ENCODE results near the gene ZNF492. TPM values are rescaled to one million over a fixed set of nuclear protein-coding genes. Genes with fewer than 3 reads are reported as not detected.

The ZNF492 gene
- total RNA-seq (2022; extraction: Qiagen RNA extraction; ENCODE audit: low read depth) = not detected in 5 replicates

GRCh38 chr19:22633706-22634449, at the start of gene ZNF492:
Gene ZNF492 (plus strand): TSS chr19:22634324. CDS start chr19:22653400, 19,076 bp downstream.

Other genes starting within 250 kb of the ZNF492 start
- gene ZNF98, start 212.0 kb upstream of the ZNF492 start, total RNA-seq (2022; extraction: Qiagen RNA extraction; ENCODE audit: low read depth) = not detected in 5 replicates
- not detected in 5 replicates for gene ZNF99, start 149.8 kb downstream of the ZNF492 start, total RNA-seq (2022; extraction: Qiagen RNA extraction; ENCODE audit: low read depth)
- gene ZNF723, start 198.0 kb downstream of the ZNF492 start, total RNA-seq (2022; extraction: Qiagen RNA extraction; ENCODE audit: low read depth) = not detected in 5 replicates